Measurements from ENCODE around the gene EPN2. TPM values are rescaled to one million over a fixed set of nuclear protein-coding genes. Genes with fewer than 3 reads are reported as not detected.
"Not testable (repeated sequence)": the region's sequence is repeated elsewhere in the genome, so short reads cannot be mapped to it uniquely, and the experiment has no call there.

The EPN2 gene
- total RNA-seq = 10 to 100 TPM; 20.4 to 39.0 (median 31.6) TPM

GRCh38 chr17:19237139-19237388, at the start of gene EPN2:
EPN2 (plus strand) TSS chr17:19237366; CDS start chr17:19283120, 45,754 bp downstream.
- not testable (repeated sequence) for TF ChIP-seq CTCF (IDR thresholded peaks at IDR 0.05; ENCODE audit: low read depth)

DNA sequence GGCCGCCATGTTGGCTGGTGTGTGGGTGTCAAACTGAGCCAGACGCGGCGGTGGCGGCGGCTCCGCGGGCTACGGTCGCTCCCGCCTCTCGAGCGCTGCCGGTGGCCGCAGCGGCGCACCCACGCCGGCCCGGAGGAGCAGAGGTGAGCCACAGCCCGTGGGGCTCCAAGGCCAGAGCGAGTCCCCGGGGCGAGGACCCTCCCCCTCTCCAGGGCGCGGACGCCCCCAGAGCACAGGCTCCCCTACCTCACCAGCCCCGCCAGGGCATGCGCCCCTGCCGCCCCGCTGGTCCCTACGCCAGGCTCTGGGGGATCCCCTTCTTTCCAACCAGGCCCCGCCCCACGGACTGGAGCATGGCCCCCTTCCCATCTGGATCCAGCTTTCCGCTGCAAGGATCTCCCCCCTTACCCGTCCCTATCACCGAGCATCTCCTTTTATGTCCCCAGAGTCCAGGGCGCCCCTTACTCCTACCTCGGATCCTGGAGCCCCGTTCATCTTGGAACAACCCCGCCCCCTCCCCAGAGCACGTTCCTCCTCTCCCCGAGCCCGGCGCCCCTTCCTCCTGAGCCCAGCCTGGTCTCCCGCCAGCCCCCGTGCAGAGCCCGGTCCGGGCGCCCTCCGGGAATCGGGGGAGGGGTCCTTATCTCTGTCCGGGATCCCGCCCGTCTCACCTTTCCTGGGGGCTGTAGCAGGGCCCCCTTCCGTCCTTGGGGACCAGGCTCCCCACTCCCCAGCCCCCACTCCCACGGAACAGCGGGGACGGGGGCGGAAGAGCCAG, 412 bp downstream of the EPN2 start:
- no peak for TF ChIP-seq CTCF (IDR thresholded peaks at IDR 0.05; ENCODE audit: low read depth)

DNA sequence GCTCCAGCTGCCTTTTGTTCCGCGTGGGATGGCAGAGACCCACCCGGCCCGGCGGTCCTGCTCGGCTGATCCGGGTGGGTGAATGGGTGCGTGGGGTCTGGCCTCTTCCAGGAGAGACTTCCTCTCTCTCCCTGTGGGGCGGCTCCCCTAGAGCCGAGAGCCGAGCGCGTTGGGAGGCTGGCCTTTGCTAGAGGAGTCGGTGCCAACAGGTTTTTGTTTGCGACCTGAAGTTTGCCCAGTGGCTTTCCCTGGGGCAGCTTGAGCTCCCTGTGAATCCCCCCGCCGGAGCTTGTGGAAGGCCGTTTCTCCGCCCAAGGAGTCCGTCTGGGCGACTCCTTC, 970 bp downstream of the EPN2 start:
- TF ChIP-seq CTCF (IDR thresholded peaks at IDR 0.05; ENCODE audit: low read depth) = no peak

DNA sequence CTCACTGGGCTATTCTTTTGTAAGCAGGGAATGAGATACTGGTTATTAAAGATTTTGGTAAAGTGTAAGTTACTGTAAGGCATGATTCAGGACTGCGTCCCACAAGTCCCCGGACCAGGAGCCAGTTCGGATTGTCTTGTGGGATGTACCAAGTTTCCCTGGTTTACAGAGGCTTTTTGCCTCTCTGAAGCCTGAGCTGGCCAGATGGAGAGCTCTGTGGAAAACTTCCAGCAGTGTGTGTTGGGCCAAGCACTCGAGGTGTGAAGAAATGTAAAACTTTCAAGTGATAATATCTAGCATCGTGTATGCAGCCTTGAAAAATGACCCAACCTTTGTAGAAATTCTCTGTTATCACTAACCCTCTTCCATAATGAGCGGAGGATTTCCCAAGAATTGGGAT, 2.4 kb downstream of the EPN2 start:
- TF ChIP-seq CTCF (IDR thresholded peaks at IDR 0.05; ENCODE audit: low read depth) = no peak

- TF ChIP-seq CTCF (IDR thresholded peaks at IDR 0.05; ENCODE audit: low read depth) = no peak
These were observed 5.2 kb downstream of the EPN2 start for GRCh38 chr17:19242323-19242722.

DNA sequence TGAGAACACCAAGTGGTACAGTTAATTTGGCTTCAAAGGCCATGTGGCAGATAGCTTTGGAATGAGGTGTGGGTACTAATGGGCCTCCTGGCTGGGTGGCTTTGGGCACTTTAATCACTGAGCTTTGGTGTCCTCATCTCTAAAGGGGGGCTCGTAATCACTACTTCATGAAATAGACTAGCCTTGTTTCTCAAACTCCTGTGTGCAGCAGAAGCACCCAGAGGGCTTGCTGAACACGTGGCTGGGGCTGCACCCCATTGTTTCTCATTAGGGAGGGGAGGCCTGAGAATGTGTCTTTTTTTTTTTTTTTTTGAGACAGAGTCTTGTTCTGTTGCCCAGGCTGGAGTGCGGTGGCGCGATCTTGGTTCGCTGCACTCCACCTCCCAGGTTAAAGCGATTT, 5.8 kb downstream of the EPN2 start:
- no peak for TF ChIP-seq CTCF (IDR thresholded peaks at IDR 0.05; ENCODE audit: low read depth)

GRCh38 chr17:19243838-19244237, 6.7 kb downstream of the EPN2 start:
- TF ChIP-seq CTCF (IDR thresholded peaks at IDR 0.05; ENCODE audit: low read depth) = no peak

Data from subcutaneous adipose tissue (tissue), 4 donors.